K562 (cell line): ENCODE measurements around the gene RECQL5. TPM values are rescaled to one million over a fixed set of nuclear protein-coding genes. Genes with fewer than 3 reads are reported as not detected.

Experiments used
- ATAC-seq: fragments of 200-7000 bp; cut with Tn5 transposase; 3 replicates; pipeline ENCODE4 v1.9.1; 2020; ENCODE audit warnings: moderate library complexity
- BruUV-seq: library from RNA; stranded (reverse); fragments of 400-500 nt; replicated peaks from 2 replicates; lab custom pipeline; 2021; lab: Mats Ljungman, UMichigan
- CTCF ChIA-PET: fragments of 300-600 bp; formaldehyde crosslinking; extraction: SDS; loops from one replicate; lab custom pipeline; 2021; ENCODE audit warnings: low intra/inter-chr PET ratio; lab: Yijun Ruan, JAX
- POLR2A ChIA-PET: fragments of 300-600, 350-650 bp; sonication (Branson Sonifier 250); formaldehyde crosslinking; extraction: SDS; loops from one replicate; lab custom pipeline; 2021; ENCODE audit warnings: antibody characterized with exemption, inconsistent platforms; lab: Yijun Ruan, JAX
- DNase-seq, 4 experiments: peaks; one replicate each; pipeline versions ENCODE4 v3.0.0 to v3.0.0-alpha.2; 2011 to 2018; ENCODE audit warnings: low spot score in 3 of 4, mixed read lengths in 3 of 4; ENCODE audit errors: extremely low read depth in 1 of 4
- FAIRE-seq: peaks from 2 replicates; lab custom pipeline; 2011; peaks lifted over from hg19 to GRCh38; lab: Jason Lieb, UNC
- H2AFZ ChIP-seq: 2 replicates; pipeline ENCODE4 v1.6.0; 2011; ENCODE audit warnings: low read depth, low read length, control low read depth, inconsistent platforms
- H3K27ac ChIP-seq: fragments of 200-600 bp; 3 replicates; pipeline ENCODE4 v1.8.0; 2011; ENCODE audit warnings: low read depth, mild to moderate bottlenecking, control low read depth, inconsistent platforms, low read length, moderate library complexity, mixed read lengths; ENCODE audit errors: extremely low read depth
- H3K27me3 ChIP-seq, 2 experiments: fragments of 300-600 bp in 1 of 2; 2 replicates in 1 of 2; 3 replicates in 1 of 2; pipeline versions ENCODE4 v1.6.0 to v1.8.0; 2011; ENCODE audit warnings: inconsistent platforms in 2 of 2, low read length in 2 of 2, mild to moderate bottlenecking in 1 of 2, mixed read lengths in 1 of 2, moderate library complexity in 1 of 2; ENCODE audit not compliant: control insufficient read depth in 2 of 2, insufficient read depth in 2 of 2
- H3K36me3 ChIP-seq: fragments of 300-600 bp; 3 replicates; pipeline ENCODE4 v1.8.0; 2011; ENCODE audit warnings: mild to moderate bottlenecking, low read length, inconsistent platforms; ENCODE audit not compliant: control insufficient read depth, insufficient read depth
- H3K4me1 ChIP-seq, 2 experiments: fragments of 200-600 bp in 1 of 2; replicated peaks in 1 of 2; 2 replicates in 1 of 2; 3 replicates in 1 of 2; pipeline versions ENCODE4 v1.5.1 to v1.8.0; 2011; ENCODE audit warnings: inconsistent platforms in 2 of 2, low read length in 2 of 2, mild to moderate bottlenecking in 1 of 2, mixed read lengths in 1 of 2, moderate library complexity in 1 of 2; ENCODE audit not compliant: control insufficient read depth in 2 of 2, insufficient read depth in 2 of 2
- H3K4me2 ChIP-seq: 2 replicates; pipeline ENCODE4 v1.6.1; 2011; ENCODE audit warnings: low read length, control low read depth, inconsistent platforms, mixed read lengths; ENCODE audit not compliant: insufficient read depth
- H3K4me3 ChIP-seq: fragments of 200-600 bp; sonication (generic), shearing (Covaris generic); 2 replicates; pipeline ENCODE4 v1.5.1; 2016; ENCODE audit warnings: control low read depth, inconsistent platforms
- H3K79me2 ChIP-seq: fragments of 200-600 bp; 3 replicates; pipeline ENCODE4 v1.8.0; 2011; ENCODE audit warnings: low read length, inconsistent platforms; ENCODE audit not compliant: control insufficient read depth, insufficient read depth
- H3K9ac ChIP-seq, 2 experiments: 2 replicates each; pipeline versions ENCODE4 v1.6.0 to v1.6.1; 2011; ENCODE audit warnings: low read depth in 2 of 2, low read length in 2 of 2, control low read depth in 1 of 2, inconsistent platforms in 1 of 2, mild to moderate bottlenecking in 1 of 2, mixed read lengths in 1 of 2; ENCODE audit not compliant: insufficient read depth in 1 of 2
- H3K9me1 ChIP-seq: one replicate; pipeline ENCODE4 v1.6.0; 2011; ENCODE audit warnings: inconsistent platforms, mild to moderate bottlenecking, low read length, moderate library complexity; ENCODE audit not compliant: control insufficient read depth, insufficient read depth
- H3K9me3 ChIP-seq: replicated peaks from 2 replicates; pipeline ENCODE4 v1.5.1; 2011; ENCODE audit warnings: low read depth, low read length, inconsistent platforms; ENCODE audit not compliant: control insufficient read depth, insufficient read depth
- H4K20me1 ChIP-seq: replicated peaks from 2 replicates; pipeline ENCODE4 v1.6.1; 2011; ENCODE audit warnings: low read length, inconsistent platforms, mixed read lengths; ENCODE audit not compliant: control insufficient read depth, insufficient read depth
- ETS2 ChIP-seq: IDR thresholded peaks from 2 replicates; pipeline ENCODE4 v1.6.1; 2016; ENCODE audit warnings: borderline replicate concordance, missing genetic modification characterization, mild to moderate bottlenecking, moderate library complexity, missing compliant biosample characterization; ENCODE audit not compliant: poor library complexity, severe bottlenecking
- FOXA3 ChIP-seq, 2 experiments: fragments of 450-650 bp in 1 of 2; sonication (generic) in 1 of 2; formaldehyde crosslinking; IDR thresholded peaks in 1 of 2; conservative IDR thresholded peaks in 1 of 2; 2 replicates each; pipeline versions ENCODE4 v1.4.0 to v1.8.0; 2020 to 2022; ENCODE audit warnings: mild to moderate bottlenecking in 2 of 2, missing genetic modification reagents in 1 of 2
- HNRNPLL ChIP-seq: fragments of 200-400 bp; formaldehyde crosslinking; IDR thresholded peaks from 2 replicates; pipeline ENCODE4 v1.6.1; 2017; ENCODE audit warnings: low read length, low read depth, mild to moderate bottlenecking; ENCODE audit not compliant: poor library complexity, severe bottlenecking
- MBD1 ChIP-seq: fragments of 250-450 bp; sonication (Bioruptor Pico); IDR thresholded peaks from 2 replicates; pipeline ENCODE4 v1.8.0; 2022; ENCODE audit warnings: inconsistent platforms
- NONO ChIP-seq, 2 experiments: fragments of 200-400 bp in 1 of 2; fragments of 450-650 bp in 1 of 2; formaldehyde crosslinking in 1 of 2; IDR thresholded peaks; 2 replicates each; pipeline ENCODE4 v1.6.1; 2017; ENCODE audit warnings: low read depth in 2 of 2, mild to moderate bottlenecking in 2 of 2, moderate library complexity in 2 of 2, low read length in 1 of 2
- POU5F1 ChIP-seq: fragments of 150-350 bp; IDR thresholded peaks from 2 replicates; pipeline ENCODE4 v1.6.1; 2014; ENCODE audit warnings: borderline replicate concordance, low read length, low read depth, mild to moderate bottlenecking; ENCODE audit not compliant: partially characterized antibody
- RBM34 ChIP-seq: fragments of 200-400 bp; formaldehyde crosslinking; IDR thresholded peaks from 2 replicates; pipeline ENCODE4 v1.6.1; 2018; ENCODE audit warnings: low read length, borderline replicate concordance; ENCODE audit not compliant: insufficient read depth
- USF1 ChIP-seq: sonication (generic); formaldehyde crosslinking; IDR thresholded peaks from 2 replicates; pipeline ENCODE4 v1.9.0; 2022; ENCODE audit warnings: mild to moderate bottlenecking, missing genetic modification reagents
- ZKSCAN8 ChIP-seq: fragments of 200-800 bp; sonication (Bioruptor generic); IDR thresholded peaks from 2 replicates; pipeline ENCODE4 v1.6.1; 2016; ENCODE audit warnings: missing genetic modification characterization, missing compliant biosample characterization
- ZNF12 ChIP-seq: sonication (generic); formaldehyde crosslinking; IDR thresholded peaks from 2 replicates; pipeline ENCODE4 v1.4.0; 2020; ENCODE audit warnings: mild to moderate bottlenecking, missing genetic modification reagents
- ZNF609 ChIP-seq: sonication (generic); formaldehyde crosslinking; IDR thresholded peaks from 2 replicates; pipeline ENCODE4 v1.8.1; 2023; ENCODE audit warnings: missing genetic modification reagents, mild to moderate bottlenecking, borderline replicate concordance
- ZNF696 ChIP-seq: fragments of 250-450 bp; sonication (Bioruptor Pico); conservative IDR thresholded peaks from 2 replicates; pipeline ENCODE4 v1.4.0; 2020; ENCODE audit warnings: mild to moderate bottlenecking, moderate library complexity
- ZNF79 ChIP-seq: fragments of 250-450 bp; sonication (Bioruptor Pico); IDR thresholded peaks from 2 replicates; pipeline ENCODE4 v1.4.0; 2020; ENCODE audit warnings: low read depth, mild to moderate bottlenecking, moderate library complexity
- WGBS: fragments of 100-300 bp; shearing (Covaris generic); methylation state at CpG from one replicate; pipeline ENCODE4 v1.1.6; 2016; ENCODE audit warnings: low coverage, mixed read lengths; ENCODE audit not compliant: insufficient coverage; ENCODE audit errors: missing lambda C conversion rate; 5-methylcytosine and 5-hydroxymethylcytosine counted together
- in situ Hi-C: fragments of 300-500 bp; cut with MboI; formaldehyde crosslinking; loops from 4 replicates; pipeline ENCODE4 v1.15.0; 2018; ENCODE audit warnings: inconsistent platforms, mixed read lengths
- intact Hi-C: fragments of 100-400 bp; cut with micrococcal nuclease; formaldehyde crosslinking; loops from 2 replicates; pipeline ENCODE4 v1.14.2; 2022
- polyA plus RNA-seq, 8 experiments: library from polyadenylated mRNA; depleted of rRNA in 4 of 8; stranded (reverse) in 5 of 8; unstranded in 3 of 8; fragments of >200 nt; fragmentation: Nextera tagmentation in 2 of 8; fragmentation: Illumina TruSeq in 1 of 8; extraction: Ambion mirVana in 2 of 8; extraction: Trizol in 1 of 8; gene quantifications; 2 replicates each; pipeline versions ENCODE4 v1.2.1 to v1.2.3, GENCODE V29; 2011 to 2014; ENCODE audit warnings: inconsistent platforms in 1 of 8, missing spikeins in 1 of 8
- total RNA-seq, 7 experiments: library from RNA; depleted of rRNA in 6 of 7; stranded (reverse); fragments of >200 nt in 6 of 7; fragmentation: Illumina TruSeq in 2 of 7; extraction: Trizol in 2 of 7; gene quantifications; 2 replicates each; pipeline versions ENCODE4 v1.2.1 to v1.2.3, GENCODE V29; 2011 to 2021; ENCODE audit warnings: low replicate concordance in 1 of 7

The RECQL5 gene
- total and polyA plus RNA-seq, 9 of the 15 experiments (the other 6 are each of a cell fraction or from before 2014, with no cell fraction given), result 4.1 to 34.8 (median 16.4) TPM

GRCh38 chr17:75661531-75661930 lies 5.4 kb downstream of the RECQL5 start:
- ATAC-seq (no peak), DNase-seq (no peak), FAIRE-seq (no peak)
- no peak overlapping the region for H3K4me3 ChIP-seq
- peaks cover 42% of the 10 kb centered on the region for H3K36me3 ChIP-seq
- H3K9me1 ChIP-seq, result no peaks in the 10 kb centered on the region
- H3K27ac ChIP-seq, result no peak overlapping the region
- no peak overlapping the region for H3K9ac ChIP-seq
- no peaks in the 10 kb centered on the region for H4K20me1 ChIP-seq
- intact Hi-C loops (no loop called here), in situ Hi-C loops (no loop called here)
- H3K4me2 ChIP-seq, result no peak overlapping the region
- CTCF ChIA-PET, result no interaction called here
- no TSS peak for BruUV-seq
- no peaks in the 10 kb centered on the region for H3K27me3 ChIP-seq
- no peaks in the 10 kb centered on the region for H3K9me3 ChIP-seq
- POLR2A ChIA-PET, result no interaction called here
- peaks cover 3 to 5% of the 10 kb centered on the region in 2 experiments; a peak in 4 of 5 replicates for H3K4me1 ChIP-seq
- no peak overlapping the region for H2AFZ ChIP-seq
- H3K79me2 ChIP-seq, result peaks cover 10% of the 10 kb centered on the region
- WGBS, result 90% methylated on average over 4 of the region's 4 CpGs
- TF ChIP-seq MBD1 (CRISPR knock-in tag) (no peak), ZKSCAN8 (CRISPR knock-in tag) (no peak), USF1 (CRISPR knock-in tag) (no peak), POU5F1 (no peak), ZNF609 (CRISPR knock-in tag) (no peak), NONO (IDR thresholded peaks at IDR 0.05; ENCODE audit: low read depth in 2 of 2, low read length in 1 of 2) (no peak), HNRNPLL (no peak), ZNF79 (no peak), ZNF696 (CRISPR knock-in tag) (no peak), FOXA3 (CRISPR knock-in tag; conservative IDR thresholded peaks at IDR 0.05 in 1 of 2, IDR thresholded peaks at IDR 0.05 in 1 of 2) (no peak), RBM34 (no peak), ETS2 (no peak), ZNF12 (CRISPR knock-in tag) (no peak)
